DMS79 treated with DMSO at 0.1 percent for 48 hours (cell line): ENCODE data around the gene NOLC1.
"Not testable (repeated sequence)": the region's sequence is repeated elsewhere in the genome, so short reads cannot be mapped to it uniquely, and the experiment has no call there.

Source experiments
- DNase-seq: peaks from one replicate; lab custom pipeline; 2025; lab: John Stamatoyannopoulos, UW

The NOLC1 gene

DNA sequence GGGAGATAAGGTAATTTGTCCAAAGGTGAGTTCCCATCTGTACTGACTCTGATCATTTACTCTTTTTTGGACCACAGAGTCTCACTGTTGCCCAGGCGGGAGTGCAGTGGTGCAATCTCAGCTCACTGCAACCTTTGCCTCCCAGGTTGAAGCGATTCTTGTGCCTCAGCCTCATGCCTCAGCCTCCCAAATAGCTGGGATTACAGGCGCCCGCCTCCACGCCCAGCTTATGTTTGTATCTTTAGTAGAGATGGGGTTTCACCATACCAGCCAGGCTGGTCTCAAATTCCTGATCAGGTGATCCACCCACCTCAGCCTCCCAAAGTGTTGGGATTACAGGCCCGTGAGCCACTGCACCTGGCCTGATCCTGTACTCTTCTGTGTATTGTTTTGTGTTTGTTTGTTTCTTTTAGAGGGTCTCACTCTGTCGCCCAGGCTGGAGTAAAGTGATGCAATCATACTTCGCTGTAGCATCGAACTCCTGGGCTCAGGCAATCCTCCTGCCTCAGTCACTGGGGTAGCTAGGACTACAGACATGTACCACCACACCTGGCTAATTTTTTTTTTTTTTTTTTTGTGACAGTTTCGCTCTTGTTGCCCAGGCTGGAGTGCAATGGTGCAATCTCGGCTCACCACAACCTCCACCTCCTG lies 2.4 kb downstream of the NOLC1 start:
- DNase-seq: no peak

DNA sequence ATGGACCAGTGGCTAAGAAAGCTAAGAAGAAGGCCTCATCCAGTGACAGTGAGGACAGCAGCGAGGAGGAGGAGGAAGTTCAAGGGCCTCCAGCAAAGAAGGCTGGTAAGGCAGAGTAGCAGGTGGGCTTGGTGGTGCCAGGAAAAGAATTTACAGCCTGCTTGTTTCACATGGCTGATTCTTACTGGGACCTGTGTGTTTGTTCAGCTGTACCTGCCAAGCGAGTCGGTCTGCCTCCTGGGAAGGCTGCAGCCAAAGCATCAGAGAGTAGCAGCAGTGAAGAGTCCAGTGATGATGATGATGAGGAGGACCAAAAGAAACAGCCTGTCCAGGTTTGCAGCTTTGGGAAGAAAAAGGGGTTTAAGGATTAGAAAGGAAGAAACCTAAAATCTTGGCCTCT lies 5.0 kb downstream of the NOLC1 start:
- DNase-seq: no peak

DNA sequence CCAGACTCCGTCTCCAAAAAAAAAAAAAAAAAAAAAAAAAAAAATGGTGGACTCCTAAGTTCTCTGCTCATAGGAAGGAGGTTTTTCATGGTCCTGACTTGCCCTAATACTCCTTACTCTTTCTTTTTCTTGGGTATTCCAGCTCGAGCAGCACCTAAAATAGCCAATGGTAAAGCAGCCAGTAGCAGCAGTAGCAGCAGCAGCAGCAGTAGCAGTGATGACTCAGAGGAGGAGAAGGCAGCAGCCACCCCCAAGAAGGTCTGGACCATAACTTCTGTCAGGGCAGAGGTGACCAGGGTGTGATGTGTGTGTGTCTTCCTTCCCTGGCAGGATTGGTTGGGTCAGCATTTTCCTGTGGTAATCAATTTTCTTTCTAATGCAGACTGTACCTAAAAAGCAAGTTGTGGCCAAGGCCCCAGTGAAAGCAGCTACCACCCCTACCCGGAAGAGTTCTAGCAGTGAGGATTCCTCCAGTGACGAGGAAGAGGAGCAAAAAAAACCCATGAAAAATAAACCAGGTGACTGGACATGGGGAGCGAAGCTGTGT lies 6.9 kb downstream of the NOLC1 start:
- DNase-seq: no peak

DNA sequence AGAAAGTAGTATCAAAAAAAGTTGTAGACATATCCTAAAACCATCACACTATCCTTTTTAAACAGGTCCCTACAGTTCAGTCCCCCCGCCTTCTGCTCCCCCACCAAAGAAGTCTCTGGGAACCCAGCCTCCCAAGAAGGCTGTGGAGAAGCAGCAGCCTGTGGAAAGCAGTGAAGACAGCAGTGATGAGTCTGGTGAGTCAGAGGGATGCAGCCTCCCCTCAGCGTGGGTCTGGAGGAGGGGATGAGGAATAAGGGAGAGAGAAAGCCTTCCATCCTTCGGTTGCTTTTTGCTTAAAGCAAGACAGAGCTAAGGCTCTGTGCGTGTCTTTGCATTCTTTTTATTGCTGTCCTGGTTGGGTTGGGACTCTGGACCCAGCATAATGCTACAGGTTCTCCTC lies 7.6 kb downstream of the NOLC1 start:
- DNase-seq: no peak

DNA sequence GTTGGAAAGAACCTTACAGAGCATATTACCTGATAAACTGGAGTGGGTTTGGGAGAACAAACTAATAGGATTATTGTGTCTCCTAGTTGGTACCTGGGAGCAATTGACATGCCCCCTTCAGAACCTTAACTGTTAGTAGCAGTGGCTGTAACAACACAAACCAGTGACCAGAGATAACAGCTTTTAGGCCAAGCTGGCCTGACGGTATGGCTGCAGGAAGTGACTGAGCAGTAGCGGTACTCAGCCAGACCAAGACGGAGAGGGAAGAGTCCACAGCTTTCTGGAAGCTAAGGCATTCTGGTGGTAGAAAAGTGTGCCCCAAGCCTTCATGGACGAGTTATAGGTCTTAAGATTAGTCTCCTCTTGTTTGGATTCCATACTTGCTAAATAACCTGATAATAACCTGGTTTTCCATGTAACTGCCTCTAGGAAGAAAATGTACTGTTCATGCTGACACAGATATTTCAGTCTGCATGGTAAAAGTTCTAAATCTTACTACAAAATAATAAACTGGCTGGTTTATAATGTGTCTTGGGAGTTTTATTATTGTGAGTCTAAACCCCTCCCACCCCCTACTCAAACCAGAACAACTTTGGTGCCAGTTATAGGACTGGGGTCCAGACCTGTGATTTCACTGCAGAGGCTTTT lies 11.3 kb downstream of the NOLC1 start:
- DNase-seq: no peak

DNA sequence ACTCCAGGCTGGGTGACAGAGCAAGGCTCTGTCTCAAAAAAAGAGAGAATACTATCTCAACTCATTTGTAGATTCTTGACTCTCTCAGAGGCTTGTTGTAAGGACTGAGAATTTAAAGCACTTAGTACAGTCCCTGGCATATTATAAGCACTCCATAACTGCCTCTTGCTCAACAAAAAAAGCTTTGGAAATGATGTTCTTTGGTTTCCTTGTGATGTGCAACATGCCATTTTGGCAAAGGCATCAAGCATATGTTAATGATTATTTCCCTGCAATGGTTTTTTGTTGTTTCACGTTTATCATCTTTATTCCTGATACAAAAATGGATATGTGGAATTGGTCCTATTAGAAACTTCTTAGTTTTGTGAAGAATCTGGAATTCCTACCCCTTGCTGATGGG lies 15.7 kb downstream of the NOLC1 start:
- no peak for DNase-seq

DNA sequence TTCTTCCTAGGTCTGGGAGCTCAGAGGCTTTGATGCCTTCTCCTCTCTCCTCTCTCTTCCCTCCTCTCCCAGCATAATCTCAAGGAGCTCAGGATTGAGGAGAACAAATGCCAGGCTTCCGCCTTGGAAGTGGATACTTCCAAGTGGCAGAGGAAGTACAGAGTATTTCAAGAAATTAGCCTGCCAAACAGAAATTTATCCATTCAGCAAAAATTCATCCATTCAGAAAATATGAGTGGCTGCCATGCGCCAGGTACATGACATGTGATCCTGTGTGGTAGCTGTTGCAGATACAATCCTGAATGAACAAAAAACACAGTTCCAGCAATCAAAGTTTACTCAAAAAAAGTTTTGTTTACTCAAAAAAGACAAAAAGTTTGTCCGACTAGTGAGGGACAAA lies 18.4 kb downstream of the NOLC1 start:
- DNase-seq: no peak

DNA sequence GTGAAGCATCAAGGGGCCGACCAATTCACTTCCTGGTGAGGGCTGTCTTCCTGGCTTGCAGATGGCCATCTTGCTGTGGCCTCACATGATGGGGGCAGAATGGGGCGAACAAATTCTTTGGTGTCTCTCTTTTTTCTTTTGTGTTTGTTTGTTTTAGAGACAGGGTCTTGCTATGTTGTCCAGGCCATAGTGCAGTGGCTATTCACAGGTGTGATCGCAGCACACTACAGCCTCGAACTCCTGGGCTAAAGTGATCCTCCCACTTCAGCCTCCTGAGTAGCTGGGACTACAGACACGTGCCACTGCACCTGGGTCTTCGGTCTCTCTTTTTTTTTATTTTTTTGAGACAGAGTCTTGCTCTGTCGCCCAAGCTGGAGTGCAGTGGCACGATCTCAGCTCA lies 20.1 kb downstream of the NOLC1 start:
- no peak for DNase-seq

DNA sequence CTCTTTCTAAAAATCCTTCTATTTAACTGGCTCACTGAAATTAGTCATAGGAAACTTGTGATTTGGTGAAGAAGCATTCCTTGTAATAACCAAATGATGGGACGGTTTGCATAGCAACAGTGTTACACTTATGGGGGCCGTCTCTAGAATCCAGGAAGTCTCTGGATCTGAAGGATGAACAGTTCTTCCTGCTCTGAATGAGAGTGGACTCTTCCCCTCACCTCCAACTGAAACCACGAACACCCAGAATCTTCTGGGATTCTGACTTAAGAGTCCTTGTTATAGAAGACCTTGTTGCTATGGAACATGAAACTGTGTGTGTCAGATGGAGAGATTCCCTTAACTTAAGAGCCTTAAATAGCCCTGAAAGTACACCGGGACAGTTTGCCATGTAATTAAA lies 23.2 kb downstream of the NOLC1 start:
- DNase-seq: no peak

DNA sequence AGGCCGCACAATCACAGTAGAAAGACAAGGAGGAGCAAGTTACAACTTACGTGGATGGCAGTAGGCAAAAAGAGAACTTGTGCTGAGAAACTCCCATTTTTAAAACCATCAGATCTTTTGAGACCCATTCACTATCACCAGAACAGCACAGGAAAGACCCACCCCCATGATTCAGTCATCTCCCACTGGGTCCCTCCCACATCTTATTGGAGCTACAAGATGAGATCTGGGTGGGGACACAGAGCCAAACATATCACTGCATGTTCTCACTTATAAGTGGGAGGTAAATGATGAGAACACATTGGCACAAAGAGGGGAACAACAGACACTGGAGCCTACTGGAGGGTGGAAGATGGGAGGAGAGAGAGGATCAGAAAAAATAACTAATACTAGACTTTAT lies 32.4 kb downstream of the NOLC1 start:
- no peak for DNase-seq

DNA sequence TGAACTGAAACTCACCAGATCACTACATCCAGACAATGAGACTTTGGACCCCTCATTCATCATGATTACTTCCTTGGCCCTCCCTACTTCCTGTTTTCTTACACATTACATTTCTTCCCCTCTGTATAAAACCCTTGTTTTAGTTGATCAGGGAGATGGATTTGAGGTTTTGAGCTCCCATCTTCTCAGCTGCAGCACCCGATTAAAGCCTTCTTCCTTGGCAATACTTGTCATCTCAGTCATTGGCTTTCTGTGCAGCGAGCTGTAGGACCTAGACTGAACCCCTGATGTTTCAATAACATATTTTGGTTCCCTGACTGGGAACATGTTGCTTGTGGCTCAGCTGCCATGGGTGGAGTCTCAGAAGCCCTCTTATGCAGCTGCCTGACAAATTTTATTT lies 33.1 kb downstream of the NOLC1 start:
- no peak for DNase-seq

DNA sequence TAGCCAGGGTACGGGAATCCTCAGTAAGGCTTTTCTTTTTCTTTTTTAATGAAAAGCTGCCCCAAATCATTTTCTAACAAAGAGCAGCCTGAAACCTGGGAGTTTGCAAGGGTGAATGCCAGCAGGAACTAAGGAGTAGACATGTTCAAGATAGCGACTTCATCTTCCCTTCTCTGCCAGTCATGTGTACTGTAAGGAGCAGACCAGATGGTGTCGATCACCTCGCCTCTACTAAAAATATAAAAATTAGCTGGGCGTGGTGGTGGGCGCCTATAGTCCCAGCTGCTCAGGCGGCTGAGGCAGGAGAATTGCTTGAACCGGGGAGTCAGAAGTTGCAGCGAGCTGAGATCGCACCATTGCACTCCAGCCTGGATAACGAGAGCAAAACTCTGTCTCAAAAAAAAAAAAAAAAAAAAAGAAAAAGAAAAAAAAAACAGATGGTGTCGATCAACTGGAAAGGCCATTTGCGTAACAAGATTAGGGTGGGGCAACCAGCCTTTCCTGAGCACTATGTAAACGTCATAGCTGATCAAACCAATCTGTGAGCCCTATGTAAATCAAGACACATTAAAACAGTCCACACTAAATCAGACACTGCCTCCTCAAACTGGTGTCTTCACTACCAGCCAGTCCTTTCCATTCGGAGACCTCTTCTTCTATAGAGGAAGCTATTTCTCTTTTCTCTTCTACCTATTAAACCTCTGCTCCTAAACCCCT lies 33.8 kb downstream of the NOLC1 start:
- DNase-seq: no peak

DNA sequence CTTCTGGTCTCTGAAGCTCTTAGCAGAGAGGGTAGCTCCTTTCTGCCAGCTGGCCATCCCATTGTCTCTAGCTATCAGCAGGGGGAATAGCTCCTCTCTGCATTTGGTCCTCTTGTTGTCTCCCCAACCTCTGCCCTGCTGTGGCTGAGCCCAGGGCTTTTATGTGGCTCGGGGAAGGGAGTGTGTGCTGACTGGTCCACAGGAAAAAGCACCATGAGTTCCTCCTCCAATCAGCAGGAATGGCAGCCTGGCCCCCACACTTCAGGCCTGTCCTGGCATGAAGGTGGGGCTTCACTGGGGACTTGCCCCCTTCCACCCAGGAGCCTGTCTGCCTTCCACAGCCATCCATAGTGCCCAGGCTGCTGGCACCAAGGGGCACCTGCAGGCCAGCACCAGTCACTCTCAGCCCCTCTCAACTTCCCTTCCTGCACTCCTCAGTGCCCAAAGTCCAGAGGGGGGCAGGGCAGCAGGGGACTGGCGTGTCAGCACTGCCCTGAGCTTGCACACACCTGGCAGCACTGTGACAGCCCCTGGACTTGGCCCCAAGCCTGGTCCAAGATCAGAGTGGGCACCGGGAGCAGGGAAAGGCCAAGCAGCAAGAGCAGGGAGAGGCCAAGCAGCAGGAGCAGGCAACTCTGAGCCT lies 36.2 kb downstream of the NOLC1 start:
- DNase-seq: no peak

DNA sequence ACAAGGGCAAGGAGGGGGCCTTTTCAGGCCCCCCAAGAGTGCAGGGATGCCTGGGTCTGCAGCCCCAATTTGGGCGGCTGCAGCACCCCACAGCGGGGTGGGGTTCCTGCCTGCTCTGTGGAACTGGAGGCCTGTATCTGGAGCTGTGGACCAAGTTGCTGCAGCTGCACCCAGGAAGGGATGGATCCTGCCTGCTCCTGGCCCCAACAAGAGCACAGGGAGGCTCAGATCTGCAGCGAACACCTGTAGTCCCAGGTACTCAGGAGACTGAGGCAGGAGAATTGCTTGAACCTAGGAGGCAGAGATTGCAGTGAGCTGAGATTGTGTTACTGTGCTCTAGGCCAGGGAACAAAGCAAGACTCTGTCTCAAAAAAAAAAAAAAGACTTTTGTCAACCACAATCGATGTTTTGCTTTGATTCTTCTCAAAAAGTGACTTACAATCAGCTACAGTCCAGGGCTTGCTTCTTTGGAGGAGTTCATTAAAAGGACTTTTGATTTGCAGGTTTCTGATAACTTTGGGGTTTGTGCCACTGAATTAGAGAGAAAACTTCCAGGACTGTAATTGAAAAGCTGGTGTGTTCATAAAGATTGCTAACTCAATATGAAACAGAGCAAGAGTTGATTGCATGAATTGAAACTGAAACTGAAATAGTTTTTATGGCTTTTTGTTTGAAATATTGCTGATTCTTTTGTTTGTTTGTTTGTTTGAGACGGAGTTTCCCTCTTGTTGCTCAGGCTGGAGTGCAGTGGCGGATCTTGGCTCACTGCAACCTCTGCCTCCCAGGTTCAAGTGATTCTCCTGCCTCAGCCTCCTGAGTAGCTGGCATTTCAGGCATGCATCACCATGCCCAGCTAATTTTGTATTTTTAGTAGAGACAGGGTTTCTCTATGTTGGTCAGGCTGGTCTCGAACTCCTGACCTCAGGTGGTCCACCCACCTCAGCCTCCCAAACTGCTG lies 37.0 kb downstream of the NOLC1 start:
- not testable (repeated sequence) for DNase-seq

DNA sequence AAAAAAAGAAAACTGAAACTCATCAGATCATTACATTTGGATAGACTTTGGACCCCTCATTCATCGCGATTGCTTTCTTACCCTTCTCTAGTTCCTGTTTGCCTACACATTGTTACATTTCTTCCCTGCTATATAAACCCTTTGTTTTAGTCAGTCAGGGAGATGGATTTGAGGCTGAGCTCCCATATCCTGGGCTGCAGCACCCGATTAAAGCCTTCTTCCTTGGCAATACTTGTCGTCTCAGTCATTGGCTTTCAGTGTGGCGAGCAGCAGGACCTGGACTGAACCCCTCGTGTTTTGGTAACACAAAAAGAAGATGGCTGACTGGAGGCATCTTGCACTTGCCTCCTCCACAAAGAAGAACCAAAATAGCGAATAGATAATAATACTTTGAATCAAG lies 39.8 kb downstream of the NOLC1 start:
- DNase-seq: no peak

DNA sequence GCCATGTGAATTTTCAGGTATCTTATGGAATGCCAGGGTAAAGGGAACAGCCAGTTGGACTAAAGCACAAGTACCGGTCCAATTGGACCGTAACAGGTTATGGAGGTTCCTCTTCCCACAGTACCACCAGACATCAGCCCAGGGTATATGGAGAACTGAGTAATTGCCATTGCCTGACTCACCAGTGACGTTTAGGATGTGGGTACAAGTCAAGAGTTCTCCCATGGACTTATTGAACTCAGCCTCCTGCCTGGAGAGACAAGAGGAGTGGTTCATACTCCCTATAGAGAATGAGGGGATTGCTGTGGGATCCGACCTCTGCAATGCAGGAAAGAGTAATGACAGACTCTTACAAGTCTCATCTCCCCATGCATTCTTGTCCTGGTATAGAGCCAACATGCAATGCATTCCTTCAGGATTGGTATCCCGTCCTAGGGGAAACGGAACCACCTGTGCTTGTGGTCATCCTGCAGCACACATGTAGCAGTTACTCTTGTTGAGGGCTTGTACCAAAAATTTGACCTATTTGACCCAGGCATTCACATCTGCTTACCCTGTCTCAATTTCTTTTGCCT lies 43.2 kb downstream of the NOLC1 start:
- no peak for DNase-seq

DNA sequence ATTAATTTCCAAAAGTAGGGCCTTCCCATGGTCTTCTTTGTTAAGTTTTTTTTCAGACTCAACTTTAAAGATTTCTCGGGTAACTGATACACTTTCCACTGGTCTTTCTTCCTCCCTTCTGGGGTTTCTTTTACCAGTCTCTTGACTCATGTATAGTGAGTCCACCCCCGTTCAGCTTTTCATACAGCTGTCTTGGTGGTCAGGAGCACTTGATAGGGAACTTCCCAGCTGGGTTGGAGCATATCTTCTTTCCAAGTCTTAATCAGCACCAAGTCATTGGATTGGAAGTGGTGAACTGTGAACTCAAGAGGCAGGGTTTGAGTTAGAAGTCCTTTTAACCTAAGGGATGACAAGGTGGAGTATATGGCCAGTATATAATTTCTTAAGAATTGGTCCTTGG lies 44.7 kb downstream of the NOLC1 start:
- DNase-seq: no peak

DNA sequence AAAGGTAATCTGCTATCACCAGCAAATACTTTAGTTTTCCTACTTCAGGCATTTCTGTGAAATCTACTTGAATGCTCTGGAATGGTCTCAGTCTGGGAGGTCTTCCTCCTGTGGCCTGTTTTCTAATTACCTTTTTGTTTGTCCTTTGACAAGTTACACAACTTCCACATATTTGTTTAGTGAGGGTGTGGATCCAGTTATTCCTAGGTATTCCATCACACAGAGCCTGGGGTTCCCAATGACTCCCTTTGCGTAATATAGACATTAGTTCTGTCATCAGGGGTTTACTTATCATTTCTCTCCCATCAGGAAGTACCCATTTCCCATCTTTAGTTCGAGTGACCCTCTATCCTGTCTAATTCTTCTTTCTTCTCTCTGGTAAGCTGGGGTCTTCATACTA lies 45.8 kb downstream of the NOLC1 start:
- no peak for DNase-seq

DNA sequence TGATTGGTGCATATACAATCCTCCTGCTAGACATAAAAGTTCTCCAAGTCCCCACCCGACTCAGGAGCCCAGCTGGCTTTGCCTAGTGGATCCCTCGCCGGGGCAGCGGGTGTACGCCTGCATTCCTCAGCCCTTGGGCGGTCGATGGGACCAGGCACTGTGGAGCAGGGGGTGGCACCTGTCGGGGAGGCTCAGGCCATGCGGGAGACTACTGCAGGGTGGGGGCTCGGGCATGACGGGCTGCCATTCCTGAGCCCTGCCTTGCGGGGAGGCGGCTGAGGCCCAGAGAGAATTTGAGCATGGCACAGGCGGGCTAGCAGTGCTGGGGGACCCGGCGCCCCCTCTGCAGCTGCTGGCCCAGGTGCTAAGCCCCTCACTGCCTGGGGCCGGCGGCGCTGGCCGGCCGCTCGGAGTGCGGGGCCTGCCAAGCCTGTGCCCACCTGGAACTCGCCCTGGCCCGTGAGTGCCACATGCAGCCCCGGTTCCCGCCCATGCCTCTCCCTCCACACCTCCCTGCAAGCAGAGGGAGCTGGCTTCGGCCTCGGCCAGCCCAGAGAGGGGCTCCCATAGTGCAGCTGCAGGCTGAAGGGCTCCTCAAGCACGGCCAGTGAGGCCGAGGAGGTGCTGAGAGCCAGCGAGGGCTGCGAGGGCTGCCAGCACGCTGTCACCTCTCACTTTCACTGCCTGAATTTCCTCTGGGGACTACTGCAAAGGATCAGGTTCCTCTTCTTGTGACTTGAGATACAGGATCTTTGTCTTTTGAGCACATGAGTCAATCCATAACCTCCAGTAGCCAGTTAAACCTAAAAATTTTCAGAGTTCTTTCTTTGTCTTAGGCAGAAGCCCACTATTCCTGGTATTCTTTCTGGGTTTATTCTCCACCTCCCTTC lies 48.8 kb downstream of the NOLC1 start:
- DNase-seq: no peak

DNA sequence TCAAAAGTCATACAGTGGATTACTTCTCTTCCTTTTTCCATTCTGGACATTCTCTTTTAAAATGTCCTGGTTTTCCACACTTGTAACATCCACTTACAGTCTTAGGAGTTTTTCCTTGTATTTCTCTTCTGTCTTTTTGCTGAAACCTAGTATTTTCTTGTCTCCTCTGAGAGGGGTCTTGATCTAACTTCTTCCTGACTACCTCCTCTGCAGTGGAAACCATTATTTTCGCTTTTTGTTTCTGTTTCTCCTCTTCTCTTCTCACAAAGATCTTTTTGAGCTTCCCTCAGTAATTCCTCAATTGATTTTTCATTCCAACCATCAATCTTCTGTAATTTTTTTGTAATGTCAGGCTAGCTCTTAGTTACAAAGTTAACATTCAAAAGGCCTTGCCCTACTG lies 50.2 kb downstream of the NOLC1 start:
- DNase-seq: no peak
